UCSD-AML1 (cell line): ENCODE measurements around the gene ALKBH4.
"Not testable (repeated sequence)": the region's sequence is repeated elsewhere in the genome, so short reads cannot be mapped to it uniquely, and the experiment has no call there.

Experiments used
- DNase-seq: peaks from one replicate; lab custom pipeline; 2025; ENCODE audit not compliant: unreplicated experiment; lab: John Stamatoyannopoulos, UW

ALKBH4 gene

GRCh38 chr7:102464577-102465280 lies at the start of gene ALKBH4, which contains the start of gene LRWD1:
Gene ALKBH4, minus strand, starts transcription at chr7:102464863. Its CDS starts 27 bp downstream, at chr7:102464836.
Gene LRWD1, plus strand, starts transcription at chr7:102464984. Its CDS starts 97 bp downstream, at chr7:102465081.
- peak; percentile 87 for DNase-seq

GRCh38 chr7:102512642-102513221 lies 48.1 kb upstream of the ALKBH4 start:
- DNase-seq: not testable (repeated sequence)

GRCh38 chr7:102511860-102512522 lies 47.3 kb upstream of the ALKBH4 start:
- DNase-seq: not testable (repeated sequence)

- DNase-seq: not testable (repeated sequence)
Observed at GRCh38 chr7:102510575-102510974, 45.9 kb upstream of the ALKBH4 start.

- DNase-seq: not testable (repeated sequence)
Observed at GRCh38 chr7:102507410-102508088, 42.9 kb upstream of the ALKBH4 start.

- DNase-seq: not testable (repeated sequence)
Observed at GRCh38 chr7:102505298-102506185, 40.9 kb upstream of the ALKBH4 start.

GRCh38 chr7:102503141-102503540 lies 38.5 kb upstream of the ALKBH4 start:
- not testable (repeated sequence) for DNase-seq

- not testable (repeated sequence) for DNase-seq
Observed at GRCh38 chr7:102498321-102498720, 33.7 kb upstream of the ALKBH4 start.

- not testable (repeated sequence) for DNase-seq
Observed at GRCh38 chr7:102497308-102497707, 32.6 kb upstream of the ALKBH4 start.

GRCh38 chr7:102496861-102497260 lies 32.2 kb upstream of the ALKBH4 start:
- DNase-seq: not testable (repeated sequence)

GRCh38 chr7:102494473-102495149 lies 29.9 kb upstream of the ALKBH4 start:
- DNase-seq: not testable (repeated sequence)

- DNase-seq: not testable (repeated sequence)
Observed at GRCh38 chr7:102494026-102494425, 29.4 kb upstream of the ALKBH4 start.

- not testable (repeated sequence) for DNase-seq
Observed at GRCh38 chr7:102493220-102493935, 28.7 kb upstream of the ALKBH4 start.

- DNase-seq: not testable (repeated sequence)
Observed at GRCh38 chr7:102490529-102491075, 25.9 kb upstream of the ALKBH4 start.

GRCh38 chr7:102484317-102484716 lies 19.7 kb upstream of the ALKBH4 start:
- not testable (repeated sequence) for DNase-seq

GRCh38 chr7:102481962-102482361 lies 17.3 kb upstream of the ALKBH4 start:
- DNase-seq: not testable (repeated sequence)

GRCh38 chr7:102479982-102480637 lies 15.4 kb upstream of the ALKBH4 start:
- not testable (repeated sequence) for DNase-seq

GRCh38 chr7:102479209-102479584 lies 14.5 kb upstream of the ALKBH4 start:
- not testable (repeated sequence) for DNase-seq
